Thoracic aorta (tissue), 2 donors: ENCODE data around the gene NRL. TPM values are rescaled to one million over a fixed set of nuclear protein-coding genes. Genes with fewer than 3 reads are reported as not detected.

ENCODE experiments used
- ATAC-seq: fragments of 150-250 bp; one replicate; pipeline ENCODE4 v1.8.0; 2017; ENCODE audit warnings: low read depth; ENCODE audit not compliant: insufficient number of reproducible peaks, low FRiP score
- DNase-seq: peaks from one replicate; pipeline ENCODE4 v3.0.0-alpha.2; 2020; ENCODE audit warnings: low spot score
- H3K27ac ChIP-seq, 2 donors: fragments of 200-600 bp; sonication (generic); 1 replicate in 1 of 2; 2 replicates in 1 of 2; pipeline ENCODE4 v1.5.1; 2016; ENCODE audit warnings: mild to moderate bottlenecking in 2 of 2, moderate library complexity in 2 of 2
- H3K27me3 ChIP-seq: fragments of 200-600 bp; sonication (generic); replicated peaks from 2 replicates; pipeline ENCODE4 v1.6.0; 2016; ENCODE audit warnings: mild to moderate bottlenecking; ENCODE audit not compliant: insufficient read depth
- H3K36me3 ChIP-seq: fragments of 200-600 bp; sonication (generic); one replicate; pipeline ENCODE4 v1.5.1; 2016
- H3K4me1 ChIP-seq, 2 donors: fragments of 200-600 bp; sonication (generic); 1 replicate in 1 of 2; 2 replicates in 1 of 2; pipeline versions ENCODE4 v1.5.1 to v1.6.0; 2016; ENCODE audit warnings: low read depth in 2 of 2, mild to moderate bottlenecking in 1 of 2; ENCODE audit not compliant: control insufficient read depth in 1 of 2
- H3K4me3 ChIP-seq: fragments of 200-600 bp; sonication (generic); 2 replicates; pipeline ENCODE4 v1.5.1; 2016; ENCODE audit warnings: mild to moderate bottlenecking
- H3K9me3 ChIP-seq: fragments of 200-600 bp; sonication (generic); 2 replicates; pipeline ENCODE4 v1.5.1; 2016
- CTCF ChIP-seq: fragments of 200-600 bp; sonication (generic); IDR thresholded peaks from one replicate; pipeline ENCODE4 v1.5.1; 2019; ENCODE audit warnings: antibody characterized with exemption
- total RNA-seq, 2 donors: library from RNA; depleted of rRNA; stranded (reverse); fragments of >200 nt; gene quantifications; one replicate each; pipeline versions ENCODE4 v1.1.0 to v1.2.3, GENCODE V29; 2016

Gene NRL
- total RNA-seq, 2 donors from 2014 or later: 0.92 to 6.1 TPM

DNA sequence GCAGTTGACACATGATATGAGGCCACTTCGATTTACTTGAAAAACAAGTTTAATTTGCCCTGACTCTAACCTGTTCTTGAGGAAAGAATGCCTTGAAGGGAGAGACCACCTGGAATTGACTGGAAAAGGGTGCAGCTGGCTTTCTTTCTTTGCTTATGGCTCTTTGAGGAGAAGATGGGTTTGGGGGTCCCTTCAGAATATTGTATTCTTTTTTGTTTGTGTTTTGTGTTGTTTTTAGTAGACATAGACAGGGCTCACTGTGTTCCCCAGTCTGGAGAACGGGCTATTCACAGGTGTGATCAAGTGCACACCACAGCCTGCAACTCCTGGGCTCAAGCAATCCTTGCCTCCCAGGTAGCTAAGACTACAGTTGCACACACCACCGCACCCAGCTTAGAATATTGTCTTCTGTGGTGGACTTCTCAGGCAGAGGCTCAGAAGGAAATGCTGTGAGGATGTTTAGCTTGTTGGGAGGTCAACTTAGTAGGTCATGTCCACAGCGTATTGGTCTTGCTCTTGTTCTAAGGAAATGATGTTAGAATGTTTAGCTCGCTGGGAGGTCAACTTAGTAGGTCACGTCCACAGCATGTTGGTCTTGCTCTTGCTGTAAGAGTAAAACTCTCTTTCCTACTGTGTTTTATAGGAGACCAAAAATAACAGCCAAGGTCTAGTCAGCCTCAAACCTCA, 1.5 kb upstream of the NRL start:
- Histone ChIP-seq H3K9me3 (no peaks in the 10 kb centered on the region), H3K36me3 (peaks cover 19% of the 10 kb centered on the region), H3K4me1 (peaks cover 7 to 18% of the 10 kb centered on the region in 2 donors), H3K27ac (no peak overlapping the region), H3K4me3 (peak overlapping the region; percentile 92), H3K27me3 (no peaks in the 10 kb centered on the region)
- DNase-seq (no peak), ATAC-seq (no peak)
- no peak for TF ChIP-seq CTCF

- peaks cover 13% of the 10 kb centered on the region for H3K36me3 ChIP-seq
- DNase-seq (no peak), ATAC-seq (no peak)
- H3K9me3 ChIP-seq: no peaks in the 10 kb centered on the region
- H3K4me1 ChIP-seq: peaks cover 7 to 18% of the 10 kb centered on the region in 2 donors
- no peak for TF ChIP-seq CTCF
- peak overlapping the region; percentile 92 for H3K4me3 ChIP-seq
- H3K27me3 ChIP-seq: no peaks in the 10 kb centered on the region
- peak overlapping the region; percentile 98 for H3K27ac ChIP-seq
These were observed 826 bp upstream of the NRL start for GRCh38 chr14:24115422-24116127.

DNA sequence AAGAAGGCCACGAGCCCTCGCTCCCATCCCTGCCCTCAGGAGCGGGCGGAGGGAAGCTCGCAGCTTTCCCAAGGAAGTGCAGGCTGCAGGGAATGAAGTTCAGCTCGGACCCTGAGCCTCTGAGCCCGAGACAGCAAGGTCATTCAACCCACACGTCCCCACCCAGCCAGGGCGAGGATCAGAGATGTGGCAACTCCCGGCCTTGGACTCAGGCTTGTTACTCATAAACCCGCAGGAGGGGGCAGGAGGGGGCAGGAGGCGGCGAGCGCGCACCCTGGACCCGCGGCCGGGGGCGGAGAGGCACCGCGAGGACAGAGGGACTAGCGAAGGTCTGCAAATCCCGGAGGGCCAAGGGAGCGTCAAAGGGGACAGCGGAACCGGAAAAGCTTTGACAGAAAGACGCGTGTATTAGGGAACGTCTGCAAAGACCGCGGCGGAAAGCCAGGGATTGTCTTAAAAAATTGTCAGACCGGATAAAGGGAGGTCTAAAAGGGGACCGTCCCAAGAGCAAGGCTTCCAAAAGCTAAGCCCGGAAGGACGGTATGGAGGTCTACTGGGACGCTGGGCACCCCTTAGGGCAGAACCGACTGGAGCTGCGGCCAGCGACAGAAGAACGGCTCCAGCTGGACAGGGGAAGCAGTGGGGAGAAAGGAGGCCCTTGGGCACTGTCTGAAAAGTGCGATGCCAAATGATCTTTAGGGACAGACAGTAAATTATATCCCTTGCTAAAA, 783 bp downstream of the NRL start:
- DNase-seq: peak; percentile 82
- TF ChIP-seq CTCF: no peak
- peaks cover 7 to 18% of the 10 kb centered on the region in 2 donors for H3K4me1 ChIP-seq
- no peaks in the 10 kb centered on the region for H3K9me3 ChIP-seq
- H3K27ac ChIP-seq: peak overlapping the region; percentile 97 to 98
- H3K27me3 ChIP-seq: no peaks in the 10 kb centered on the region
- ATAC-seq: peak; percentile 34
- H3K4me3 ChIP-seq: peak overlapping the region; percentile 92
- H3K36me3 ChIP-seq: peaks cover 1% of the 10 kb centered on the region

- ATAC-seq (no peak), DNase-seq (no peak)
- no peak for TF ChIP-seq CTCF
- no peaks in the 10 kb centered on the region for H3K27me3 ChIP-seq
- H3K4me3 ChIP-seq: peak overlapping the region; percentile 92
- H3K27ac ChIP-seq: peak overlapping the region; percentile 97 to 98
- peaks cover 7 to 18% of the 10 kb centered on the region in 2 donors for H3K4me1 ChIP-seq
- no peaks in the 10 kb centered on the region for H3K36me3 ChIP-seq
- no peaks in the 10 kb centered on the region for H3K9me3 ChIP-seq
These were observed 1.4 kb downstream of the NRL start for GRCh38 chr14:24113379-24113800.

GRCh38 chr14:24110523-24110922, 4.2 kb downstream of the NRL start:
- ATAC-seq (no peak), DNase-seq (no peak)
- no peaks in the 10 kb centered on the region for H3K36me3 ChIP-seq
- H3K27me3 ChIP-seq: no peaks in the 10 kb centered on the region
- TF ChIP-seq CTCF: no peak
- no peak overlapping the region for H3K27ac ChIP-seq
- H3K4me3 ChIP-seq: no peak overlapping the region
- H3K4me1 ChIP-seq: peaks cover 0 to 2% of the 10 kb centered on the region in 2 donors
- H3K9me3 ChIP-seq: no peaks in the 10 kb centered on the region
